IMR-90 (cell line): ENCODE results near the gene BACE1-AS.
"Not testable (repeated sequence)": the region's sequence is repeated elsewhere in the genome, so short reads cannot be mapped to it uniquely, and the experiment has no call there.

ENCODE experiments used
- BHLHE40 ChIP-seq: fragments of 150-350 bp; IDR thresholded peaks from 2 replicates; pipeline ENCODE4 v1.6.1; 2016; ENCODE audit warnings: mild to moderate bottlenecking, low read depth, low read length
- POLR2A ChIP-seq: IDR thresholded peaks from 2 replicates; pipeline ENCODE4 v1.6.1; 2012; ENCODE audit warnings: mild to moderate bottlenecking, low read depth, low read length
- RAD21 ChIP-seq: IDR thresholded peaks from 2 replicates; pipeline ENCODE4 v1.6.1; 2012; ENCODE audit warnings: low read length, improper control_type of control experiment
- RCOR1 ChIP-seq: IDR thresholded peaks from 2 replicates; pipeline ENCODE4 v1.6.1; 2012; ENCODE audit warnings: mild to moderate bottlenecking, low read length, improper control_type of control experiment; ENCODE audit not compliant: insufficient replicate concordance
- RFX5 ChIP-seq: IDR thresholded peaks from 2 replicates; pipeline ENCODE4 v1.8.0; 2012; ENCODE audit warnings: low read depth, mild to moderate bottlenecking, low read length, moderate library complexity
- TF ChIP-seq, protein P1 (sequence below): conservative IDR thresholded peaks from 2 replicates; pipeline ENCODE4 v1.5.1; 2012; ENCODE audit warnings: mild to moderate bottlenecking, low read depth, low read length, improper control_type of control experiment

DNA sequence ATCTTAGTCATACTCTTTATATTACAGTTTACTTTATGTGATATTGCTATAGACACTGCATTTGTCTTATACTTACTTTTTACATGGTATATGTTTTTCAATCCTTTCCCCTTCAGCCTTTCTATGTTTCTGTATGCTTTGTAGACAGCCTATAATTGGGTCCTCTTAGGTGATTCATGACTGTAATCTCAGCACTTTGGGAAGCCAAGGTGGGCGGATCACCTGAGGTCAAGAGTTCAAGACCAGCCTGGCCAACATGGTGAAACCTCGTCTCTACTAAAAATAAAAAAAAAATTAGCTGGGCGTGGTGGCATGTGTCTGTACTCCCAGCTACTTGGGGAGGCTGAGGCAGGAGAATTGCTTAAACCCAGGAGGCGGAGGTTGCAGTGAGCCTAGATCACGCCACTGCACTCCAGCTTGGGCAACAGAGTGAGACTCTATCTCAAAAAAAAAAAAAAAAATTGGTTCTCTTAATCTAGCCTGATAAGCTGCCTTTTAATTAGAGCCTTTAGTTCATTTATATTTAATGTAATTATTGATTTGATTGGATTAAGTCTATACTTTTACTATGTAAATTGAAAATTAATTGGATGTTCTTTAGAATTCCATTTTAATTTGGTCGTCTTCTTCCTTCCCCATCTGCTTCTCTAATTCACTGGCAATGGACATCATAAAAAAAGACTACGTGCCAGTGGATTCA is 26.4 kb upstream of the BACE1-AS start:
- TF ChIP-seq, protein P1, sequence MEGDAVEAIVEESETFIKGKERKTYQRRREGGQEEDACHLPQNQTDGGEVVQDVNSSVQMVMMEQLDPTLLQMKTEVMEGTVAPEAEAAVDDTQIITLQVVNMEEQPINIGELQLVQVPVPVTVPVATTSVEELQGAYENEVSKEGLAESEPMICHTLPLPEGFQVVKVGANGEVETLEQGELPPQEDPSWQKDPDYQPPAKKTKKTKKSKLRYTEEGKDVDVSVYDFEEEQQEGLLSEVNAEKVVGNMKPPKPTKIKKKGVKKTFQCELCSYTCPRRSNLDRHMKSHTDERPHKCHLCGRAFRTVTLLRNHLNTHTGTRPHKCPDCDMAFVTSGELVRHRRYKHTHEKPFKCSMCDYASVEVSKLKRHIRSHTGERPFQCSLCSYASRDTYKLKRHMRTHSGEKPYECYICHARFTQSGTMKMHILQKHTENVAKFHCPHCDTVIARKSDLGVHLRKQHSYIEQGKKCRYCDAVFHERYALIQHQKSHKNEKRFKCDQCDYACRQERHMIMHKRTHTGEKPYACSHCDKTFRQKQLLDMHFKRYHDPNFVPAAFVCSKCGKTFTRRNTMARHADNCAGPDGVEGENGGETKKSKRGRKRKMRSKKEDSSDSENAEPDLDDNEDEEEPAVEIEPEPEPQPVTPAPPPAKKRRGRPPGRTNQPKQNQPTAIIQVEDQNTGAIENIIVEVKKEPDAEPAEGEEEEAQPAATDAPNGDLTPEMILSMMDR = not testable (repeated sequence)
- not testable (repeated sequence) for TF ChIP-seq RAD21, RFX5, POLR2A, RCOR1, BHLHE40
